SKM-1 treated with dmso at 0.1 percent for 144 hours (cell line): ENCODE results near the gene ANKZF1.
"Not testable (repeated sequence)": the region's sequence is repeated elsewhere in the genome, so short reads cannot be mapped to it uniquely, and the experiment has no call there.

Source experiments
- DNase-seq: peaks from one replicate; lab custom pipeline; 2025; ENCODE audit not compliant: unreplicated experiment; lab: John Stamatoyannopoulos, UW

Gene ANKZF1, protein sequence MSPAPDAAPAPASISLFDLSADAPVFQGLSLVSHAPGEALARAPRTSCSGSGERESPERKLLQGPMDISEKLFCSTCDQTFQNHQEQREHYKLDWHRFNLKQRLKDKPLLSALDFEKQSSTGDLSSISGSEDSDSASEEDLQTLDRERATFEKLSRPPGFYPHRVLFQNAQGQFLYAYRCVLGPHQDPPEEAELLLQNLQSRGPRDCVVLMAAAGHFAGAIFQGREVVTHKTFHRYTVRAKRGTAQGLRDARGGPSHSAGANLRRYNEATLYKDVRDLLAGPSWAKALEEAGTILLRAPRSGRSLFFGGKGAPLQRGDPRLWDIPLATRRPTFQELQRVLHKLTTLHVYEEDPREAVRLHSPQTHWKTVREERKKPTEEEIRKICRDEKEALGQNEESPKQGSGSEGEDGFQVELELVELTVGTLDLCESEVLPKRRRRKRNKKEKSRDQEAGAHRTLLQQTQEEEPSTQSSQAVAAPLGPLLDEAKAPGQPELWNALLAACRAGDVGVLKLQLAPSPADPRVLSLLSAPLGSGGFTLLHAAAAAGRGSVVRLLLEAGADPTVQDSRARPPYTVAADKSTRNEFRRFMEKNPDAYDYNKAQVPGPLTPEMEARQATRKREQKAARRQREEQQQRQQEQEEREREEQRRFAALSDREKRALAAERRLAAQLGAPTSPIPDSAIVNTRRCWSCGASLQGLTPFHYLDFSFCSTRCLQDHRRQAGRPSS

DNA sequence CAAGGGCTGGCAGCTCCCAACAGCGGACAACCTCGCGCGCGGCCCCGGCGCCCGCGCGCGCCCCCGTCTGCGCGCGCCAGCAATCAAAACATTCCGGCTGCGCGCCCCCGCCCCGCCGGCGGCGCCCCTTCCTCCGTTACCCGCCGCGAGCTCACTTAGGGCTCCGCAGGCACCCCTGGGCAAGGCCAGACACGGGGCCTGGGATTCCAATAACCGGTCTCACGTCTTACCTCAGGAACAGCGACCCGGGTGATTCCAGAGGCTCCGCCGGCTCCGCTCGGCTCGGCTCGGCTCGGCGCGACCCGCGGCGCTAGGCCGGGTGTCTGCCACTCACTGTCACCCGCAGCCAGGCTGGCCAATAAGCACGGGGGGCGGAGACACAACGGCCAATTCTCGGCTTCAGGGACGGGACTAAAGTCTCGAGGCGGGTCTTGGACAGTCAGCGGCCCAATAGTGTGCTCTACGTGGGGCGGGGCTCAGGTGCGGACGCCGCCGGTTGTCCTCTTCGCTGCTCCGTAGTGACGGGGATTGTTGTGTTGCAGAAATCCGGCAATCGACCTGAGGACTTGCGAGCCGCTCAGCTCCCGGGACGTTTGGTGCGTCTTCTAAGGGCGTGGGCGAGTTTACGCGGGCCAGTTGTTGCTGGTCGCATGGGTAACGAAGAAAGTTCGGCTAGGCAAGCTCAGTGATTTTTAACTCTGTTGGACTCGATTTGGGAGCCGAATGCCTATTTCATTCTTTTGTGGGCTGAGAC is at the start of gene ANKZF1, which contains the start of gene ATG9A:
Gene ANKZF1, plus strand, starts transcription at position 502 of the 754 bp plus-strand sequence. CDS start 452 bp downstream, outside the sequence.
Gene ATG9A, minus strand, starts transcription at position 332 of the 754 bp plus-strand sequence. CDS start 1,612 bp downstream, outside the sequence.
- peak; percentile 99 for DNase-seq

DNA sequence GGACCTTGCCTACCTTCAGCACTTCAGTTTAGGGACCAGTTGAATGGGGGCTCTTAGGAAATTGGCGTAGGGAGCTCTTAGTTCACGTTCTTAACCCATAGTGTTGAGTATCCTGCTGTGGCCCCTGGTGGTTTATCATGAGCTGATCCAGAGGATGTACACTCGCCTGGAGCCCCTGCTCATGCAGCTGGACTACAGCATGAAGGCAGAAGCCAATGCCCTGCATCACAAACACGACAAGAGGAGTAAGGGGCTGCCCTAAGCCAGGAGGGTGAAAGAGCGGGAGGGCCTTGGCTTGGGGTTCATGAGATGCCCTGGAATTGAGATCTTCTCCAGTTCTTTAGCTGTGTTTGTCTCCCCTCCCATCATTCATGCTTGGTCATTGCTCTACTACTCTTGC is 48.6 kb upstream of the ANKZF1 start:
- DNase-seq: no peak

DNA sequence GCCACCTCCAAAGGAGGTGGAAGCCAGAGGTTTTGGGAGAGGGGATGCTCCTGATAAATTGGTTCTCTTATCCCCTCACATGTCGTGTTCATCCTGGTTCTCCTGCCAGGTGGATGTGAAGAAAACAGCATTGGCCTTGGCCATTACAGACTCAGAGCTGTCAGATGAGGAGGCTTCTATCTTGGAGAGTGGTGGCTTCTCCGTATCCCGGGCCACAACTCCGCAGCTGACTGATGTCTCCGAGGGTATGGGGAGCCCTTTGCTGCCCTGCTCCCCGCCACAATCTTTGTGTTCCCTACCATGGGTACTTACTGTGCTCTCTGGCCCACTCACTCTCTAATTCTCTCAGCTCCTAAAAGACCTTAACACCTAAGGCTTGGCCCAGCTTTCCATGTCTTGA is 48.1 kb upstream of the ANKZF1 start:
- no peak for DNase-seq

DNA sequence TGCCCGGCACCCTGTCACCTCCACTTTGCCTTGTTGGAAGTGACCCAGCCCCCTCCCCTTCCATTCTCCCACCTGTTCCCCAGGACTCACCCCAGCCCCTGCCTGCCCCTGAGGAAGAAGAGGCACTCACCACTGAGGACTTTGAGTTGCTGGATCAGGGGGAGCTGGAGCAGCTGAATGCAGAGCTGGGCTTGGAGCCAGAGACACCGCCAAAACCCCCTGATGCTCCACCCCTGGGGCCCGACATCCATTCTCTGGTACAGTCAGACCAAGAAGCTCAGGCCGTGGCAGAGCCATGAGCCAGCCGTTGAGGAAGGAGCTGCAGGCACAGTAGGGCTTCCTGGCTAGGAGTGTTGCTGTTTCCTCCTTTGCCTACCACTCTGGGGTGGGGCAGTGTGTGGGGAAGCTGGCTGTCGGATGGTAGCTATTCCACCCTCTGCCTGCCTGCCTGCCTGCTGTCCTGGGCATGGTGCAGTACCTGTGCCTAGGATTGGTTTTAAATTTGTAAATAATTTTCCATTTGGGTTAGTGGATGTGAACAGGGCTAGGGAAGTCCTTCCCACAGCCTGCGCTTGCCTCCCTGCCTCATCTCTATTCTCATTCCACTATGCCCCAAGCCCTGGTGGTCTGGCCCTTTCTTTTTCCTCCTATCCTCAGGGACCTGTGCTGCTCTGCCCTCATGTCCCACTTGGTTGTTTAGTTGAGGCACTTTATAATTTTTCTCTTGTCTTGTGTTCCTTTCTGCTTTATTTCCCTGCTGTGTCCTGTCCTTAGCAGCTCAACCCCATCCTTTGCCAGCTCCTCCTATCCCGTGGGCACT is 47.1 kb upstream of the ANKZF1 start:
- DNase-seq: no peak

DNA sequence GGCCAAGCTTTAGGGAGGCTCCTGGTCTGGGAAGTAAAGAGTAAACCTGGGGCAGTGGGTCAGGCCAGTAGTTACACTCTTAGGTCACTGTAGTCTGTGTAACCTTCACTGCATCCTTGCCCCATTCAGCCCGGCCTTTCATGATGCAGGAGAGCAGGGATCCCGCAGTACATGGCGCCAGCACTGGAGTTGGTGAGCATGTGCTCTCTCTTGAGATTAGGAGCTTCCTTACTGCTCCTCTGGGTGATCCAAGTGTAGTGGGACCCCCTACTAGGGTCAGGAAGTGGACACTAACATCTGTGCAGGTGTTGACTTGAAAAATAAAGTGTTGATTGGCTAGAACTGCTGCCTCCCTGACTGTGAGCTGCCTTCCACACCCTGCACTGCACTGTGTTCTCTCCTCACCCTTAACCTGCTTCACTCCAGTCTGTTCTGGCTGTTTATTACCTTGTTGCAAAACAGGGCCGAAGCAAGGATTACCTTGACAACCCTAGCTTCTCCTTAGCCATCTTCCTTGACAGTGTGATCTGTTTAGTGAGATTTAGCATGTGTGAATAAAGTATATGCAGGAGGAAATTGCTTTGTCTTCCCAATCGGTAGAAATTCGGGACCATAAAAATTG is 46.3 kb upstream of the ANKZF1 start:
- no peak for DNase-seq

DNA sequence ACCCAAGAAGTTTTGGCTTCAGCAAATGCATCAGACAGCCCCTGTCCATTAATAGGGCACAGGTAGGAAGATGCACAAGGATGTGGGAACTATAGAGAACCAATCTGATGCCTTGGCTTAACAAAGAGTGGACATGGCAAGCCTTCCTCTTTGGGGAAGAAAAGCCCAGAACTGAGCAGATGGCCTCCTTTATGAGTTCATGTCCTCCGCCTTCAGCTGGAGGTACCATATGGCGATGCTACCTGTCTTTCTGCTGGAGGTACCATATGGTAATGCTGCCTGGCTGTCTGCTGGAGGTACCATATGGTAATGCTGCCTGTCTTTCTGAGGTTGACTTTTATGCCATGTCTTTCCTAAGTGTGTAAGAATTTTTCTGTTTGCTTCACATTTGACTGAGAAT is 45.5 kb upstream of the ANKZF1 start:
- DNase-seq: no peak

DNA sequence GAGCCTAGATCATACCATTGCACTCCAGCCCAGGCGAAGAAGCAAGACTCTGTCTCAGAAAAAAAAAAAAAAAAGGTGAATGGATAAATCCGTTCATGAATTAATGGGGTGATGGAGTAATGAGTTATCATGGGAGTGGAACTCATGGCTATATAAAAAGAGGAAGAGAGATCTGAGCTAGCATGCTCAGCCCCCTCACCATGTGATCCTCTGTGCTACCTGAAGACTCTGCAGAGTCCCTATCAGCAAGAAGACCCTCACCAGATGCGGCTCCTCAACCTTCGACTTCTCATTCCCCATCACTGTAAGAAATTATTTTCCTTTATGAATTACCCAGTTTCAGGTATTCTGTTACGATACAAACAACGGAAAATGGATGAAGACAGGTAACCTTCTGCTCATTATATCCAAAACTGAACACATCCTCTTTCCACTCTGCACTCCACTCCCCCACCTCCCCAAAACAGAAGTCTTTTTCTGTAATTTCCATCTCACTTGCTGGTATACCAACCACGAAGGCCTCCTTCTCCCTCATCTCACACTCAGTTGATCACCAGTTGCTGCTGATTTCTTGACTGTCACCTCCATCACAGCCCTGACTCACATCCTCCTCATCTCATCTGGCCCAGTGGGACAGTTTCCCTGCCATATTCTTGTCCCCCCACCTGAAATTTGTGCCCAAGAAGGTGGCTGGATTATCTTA is 42.7 kb upstream of the ANKZF1 start:
- DNase-seq: no peak

DNA sequence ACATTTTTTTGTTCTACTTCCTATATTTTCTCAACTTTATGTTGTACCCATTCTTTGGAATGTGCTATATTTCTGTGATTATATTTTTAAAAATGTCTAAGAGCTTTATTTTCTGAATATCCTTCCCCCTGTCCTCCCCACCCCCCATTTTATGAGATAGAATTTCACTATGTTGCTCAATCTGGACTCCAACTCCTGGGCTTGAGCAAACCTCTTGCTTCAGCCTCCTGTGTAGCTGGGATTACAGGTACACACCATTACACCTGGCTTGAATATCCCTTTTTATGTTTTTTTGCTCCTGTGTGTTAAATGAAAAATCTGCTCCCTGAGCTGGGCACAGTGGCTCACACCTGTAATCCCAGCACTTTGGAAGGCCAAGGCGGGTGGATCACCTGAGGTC is 32.2 kb upstream of the ANKZF1 start:
- no peak for DNase-seq

DNA sequence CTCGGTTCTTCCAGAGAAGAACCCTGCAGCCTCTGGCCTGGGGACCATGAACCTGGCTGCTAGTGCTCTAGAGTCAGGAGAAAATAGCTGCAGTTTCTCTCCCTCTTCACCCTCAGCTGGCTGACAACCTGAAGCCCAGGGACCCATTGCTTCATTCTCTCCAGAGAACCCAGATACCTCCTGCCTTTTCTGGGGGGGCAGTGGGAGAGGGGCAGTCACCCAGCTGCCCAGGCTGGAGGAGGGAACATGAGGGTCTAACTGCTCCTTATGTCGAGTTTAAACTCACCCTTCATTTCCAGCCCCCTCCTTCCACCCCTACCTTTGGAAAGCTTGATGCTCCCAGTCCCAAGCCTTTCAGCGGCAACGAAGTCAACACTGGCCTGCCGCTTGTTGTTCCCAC is 30.6 kb upstream of the ANKZF1 start:
- no peak for DNase-seq

DNA sequence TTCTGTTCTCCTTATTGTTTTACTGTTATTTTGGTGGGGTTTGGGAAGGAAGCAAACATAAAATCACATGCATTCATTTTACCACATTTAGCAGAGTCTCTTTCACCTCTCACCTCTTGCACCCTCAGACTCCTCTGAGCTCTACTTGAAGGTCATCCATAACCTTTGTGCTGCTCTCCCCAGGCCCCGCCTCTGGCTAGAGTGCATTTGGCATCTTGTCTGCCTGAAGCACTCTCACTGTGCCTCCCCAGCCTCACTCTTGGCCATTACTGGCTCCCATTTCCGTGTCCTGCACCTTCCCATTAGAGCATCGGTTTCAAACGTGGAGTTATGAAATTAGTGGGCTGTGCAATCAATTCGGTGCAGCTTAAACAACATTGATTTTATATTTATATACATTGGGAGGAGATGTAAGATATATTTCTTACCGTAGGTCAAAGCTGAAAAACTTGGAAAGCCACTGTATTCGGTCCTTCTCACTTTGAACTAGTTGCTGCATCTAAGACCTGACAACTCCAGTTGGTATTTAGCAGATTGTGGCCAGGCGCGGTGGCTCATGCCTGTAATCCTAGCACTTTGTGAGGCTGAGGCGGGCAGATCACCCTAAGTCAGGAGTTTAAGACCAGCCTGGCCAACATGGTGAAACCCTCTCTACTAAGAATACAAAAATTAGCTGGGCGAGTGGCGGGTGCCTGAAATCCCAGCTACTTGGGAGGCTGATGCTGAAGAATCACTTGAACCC is 30.0 kb upstream of the ANKZF1 start:
- no peak for DNase-seq

DNA sequence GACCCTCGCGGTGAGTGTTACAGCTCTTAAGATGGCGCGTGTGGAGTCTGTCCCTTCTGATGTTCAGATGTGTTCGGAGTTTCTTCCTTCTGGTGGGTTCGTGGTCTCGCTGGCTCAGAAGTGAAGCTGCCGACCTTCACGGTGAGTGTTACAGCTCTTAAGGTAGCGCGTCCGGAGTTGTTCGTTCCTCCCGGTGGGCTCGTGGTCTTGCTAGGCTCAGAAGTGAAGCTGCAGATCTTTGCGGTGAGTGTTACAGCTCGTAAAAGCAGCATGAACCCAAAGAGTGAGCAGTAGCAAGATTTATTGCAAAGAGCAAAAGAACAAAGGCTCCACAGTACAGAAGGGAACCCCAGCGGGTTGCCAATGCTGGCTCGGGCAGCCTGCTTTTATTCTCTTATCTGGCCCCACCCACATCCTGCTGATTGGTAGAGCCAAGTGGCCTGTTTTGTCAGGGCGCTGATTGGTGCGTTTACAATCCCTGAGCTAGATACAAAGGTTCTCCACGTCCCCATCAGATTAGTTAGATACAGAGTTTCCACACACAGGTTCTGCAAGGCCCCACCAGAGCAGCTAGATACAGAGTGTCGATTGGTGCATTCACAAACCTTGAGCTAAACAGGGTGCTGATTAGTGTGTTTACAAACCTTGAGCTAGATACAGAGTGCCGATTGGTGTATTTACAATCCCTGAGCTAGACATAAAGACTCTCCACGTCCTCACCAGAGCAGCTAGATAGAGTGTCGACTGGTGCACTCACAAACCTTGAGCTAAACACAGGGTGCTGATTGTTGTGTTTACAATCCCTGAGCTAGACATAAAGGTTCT is 28.9 kb upstream of the ANKZF1 start:
- DNase-seq: not testable (repeated sequence)

DNA sequence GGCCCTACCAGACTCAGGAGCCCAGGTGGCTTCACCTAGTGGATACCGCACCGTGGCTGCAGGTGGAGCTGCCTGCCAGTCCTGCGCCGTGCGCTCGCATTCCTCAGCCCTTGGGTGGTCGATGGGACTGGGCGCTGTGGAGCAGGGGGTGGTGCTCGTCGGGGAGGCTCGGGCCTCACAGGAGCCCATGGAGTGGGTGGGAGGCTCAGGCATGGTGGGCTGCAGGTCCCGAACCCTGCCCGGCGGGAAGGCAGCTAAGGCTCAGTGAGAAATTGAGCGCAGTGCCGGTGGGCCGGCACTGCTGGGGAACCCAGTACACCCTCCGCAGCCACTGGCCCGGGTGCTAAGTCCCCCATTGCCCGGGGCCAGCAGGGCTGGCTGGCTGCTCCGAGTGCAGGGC is 28.3 kb upstream of the ANKZF1 start:
- DNase-seq: not testable (repeated sequence)

DNA sequence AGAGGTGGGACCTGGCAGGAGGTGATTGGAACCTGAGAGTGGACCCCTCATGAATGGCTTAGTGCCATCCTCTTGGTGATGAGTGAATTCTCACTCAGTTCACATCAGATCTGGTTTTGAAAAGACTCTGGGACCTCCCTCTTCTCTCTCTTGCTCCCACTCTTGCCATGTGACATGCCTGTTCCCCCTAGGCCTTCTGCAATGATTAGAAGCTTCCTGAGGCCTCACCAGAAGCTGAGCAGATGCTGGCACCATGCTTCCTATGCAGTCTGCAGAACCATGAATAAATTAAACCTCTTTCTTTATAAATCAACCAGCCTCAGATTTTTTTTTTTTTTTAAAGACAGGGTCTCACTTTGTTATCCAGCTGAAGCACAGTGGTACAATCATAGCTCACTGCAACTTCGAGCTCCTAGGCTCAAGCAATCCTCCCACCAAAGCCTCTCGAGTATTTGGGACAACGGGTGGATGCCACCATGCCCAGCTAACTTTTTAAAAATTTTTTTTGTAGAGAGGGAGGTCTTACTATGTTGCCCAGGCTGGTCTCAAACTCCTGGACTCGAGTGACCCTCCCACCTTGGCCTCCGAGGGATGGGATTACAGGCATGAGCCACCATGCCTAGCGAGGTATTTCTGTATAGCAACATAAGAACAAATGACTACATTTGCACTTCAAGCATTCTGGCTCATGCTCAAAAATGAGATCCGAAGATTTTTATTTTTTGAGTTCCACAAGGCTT is 25.0 kb upstream of the ANKZF1 start:
- no peak for DNase-seq

DNA sequence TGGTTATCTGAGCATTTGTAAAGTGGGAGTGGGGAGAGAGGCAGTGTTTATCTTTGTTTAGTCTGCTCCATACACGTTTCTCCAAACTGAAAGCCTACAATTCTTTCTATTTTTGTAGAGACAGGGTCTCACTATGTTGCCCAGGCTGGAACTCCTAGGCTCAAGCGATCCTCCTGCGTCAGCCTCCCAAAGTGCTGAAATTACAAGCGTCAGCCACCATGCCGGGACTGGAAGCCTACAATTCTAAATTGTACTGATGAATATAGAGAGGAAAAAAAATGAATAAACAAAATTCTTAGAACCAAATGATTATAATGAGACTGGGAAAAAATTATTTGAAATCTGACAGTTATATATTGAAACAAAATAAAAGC is 24.5 kb upstream of the ANKZF1 start:
- no peak for DNase-seq

DNA sequence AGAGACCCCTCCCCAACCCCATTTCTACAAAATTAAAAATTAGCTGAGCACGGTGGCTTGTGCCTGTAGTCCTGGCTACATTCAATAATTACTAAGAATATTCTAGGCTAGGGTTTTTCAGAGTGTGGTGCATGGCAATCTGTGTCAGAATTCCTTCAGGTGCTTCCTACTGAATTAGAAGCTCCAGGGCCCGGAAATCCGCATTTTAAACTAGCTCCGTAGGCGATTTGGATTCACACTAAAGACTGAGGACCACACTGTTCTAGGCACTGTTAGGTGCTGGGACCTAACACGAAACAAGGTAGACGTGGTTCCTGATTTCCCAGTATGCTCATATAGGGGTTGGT is 23.7 kb upstream of the ANKZF1 start:
- no peak for DNase-seq

DNA sequence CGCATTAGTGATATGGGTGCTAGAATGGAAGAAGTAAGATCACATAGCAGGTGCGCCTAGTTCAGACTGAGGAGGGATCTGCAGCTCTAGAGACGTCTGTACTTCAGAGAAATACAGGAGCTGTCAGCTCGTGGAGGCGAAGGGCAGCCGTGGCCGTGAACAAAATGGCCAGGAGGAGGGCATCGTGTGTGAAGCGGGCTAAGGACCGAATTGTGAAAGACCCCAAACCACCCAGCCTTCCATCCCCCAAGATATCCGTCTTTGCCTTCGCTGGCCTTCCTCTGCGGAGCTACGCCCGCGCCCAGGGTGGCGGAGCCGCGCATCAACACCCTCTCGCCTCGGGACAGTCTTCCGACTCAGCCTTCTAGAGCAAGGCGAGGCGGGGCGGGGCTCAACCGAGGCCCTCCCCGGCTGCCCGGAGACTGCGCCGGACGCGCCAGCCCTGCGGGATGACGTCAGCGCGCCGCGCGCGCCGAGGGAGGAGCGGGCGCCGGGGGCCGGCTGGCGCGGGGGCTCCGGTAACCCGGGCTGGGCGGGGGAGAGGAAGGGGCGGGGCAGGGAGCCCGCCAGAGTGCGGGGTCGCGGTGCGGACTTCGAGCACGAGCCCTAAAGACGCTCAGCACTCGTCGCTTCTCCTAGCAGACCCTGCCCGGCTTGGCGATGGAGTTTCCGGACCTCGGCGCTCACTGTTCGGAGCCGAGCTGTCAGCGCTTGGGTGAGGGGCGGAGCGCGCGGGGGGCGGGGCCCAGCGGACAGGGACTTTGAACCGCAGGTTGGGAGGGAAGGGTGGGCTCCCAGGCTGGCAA is 23.1 kb upstream of the ANKZF1 start, which contains the start of gene ZFAND2B:
Gene ZFAND2B, plus strand, starts transcription at position 455 of the 806 bp plus-strand sequence. Its CDS starts 206 bp downstream, at position 661.
- DNase-seq: peak; percentile 88
